ENCODE results near the gene HERC6. TPM values are rescaled to one million over a fixed set of nuclear protein-coding genes. Genes with fewer than 3 reads are reported as not detected.
"Not testable (repeated sequence)": the region's sequence is repeated elsewhere in the genome, so short reads cannot be mapped to it uniquely, and the experiment has no call there.

Gene HERC6
- 3.0 TPM for total RNA-seq

GRCh38 chr4:88378691-88379559 is at the start of gene HERC6:
TSS of gene HERC6 (plus strand) at chr4:88378852. CDS start at chr4:88378922, 70 bp downstream.
- peak; percentile 96 for ATAC-seq
- peak; percentile 83 for DNase-seq (ENCODE audit: low spot score)

GRCh38 chr4:88333741-88334405 is 44.8 kb upstream of the HERC6 start:
- no peak for ATAC-seq
- DNase-seq (ENCODE audit: low spot score), result no peak

GRCh38 chr4:88335092-88335665 is 43.5 kb upstream of the HERC6 start:
- DNase-seq (ENCODE audit: low spot score), result no peak
- ATAC-seq, result peak; percentile 67

GRCh38 chr4:88341227-88342192 is 37.1 kb upstream of the HERC6 start:
- ATAC-seq, result no peak
- no peak for DNase-seq (ENCODE audit: low spot score)

GRCh38 chr4:88346902-88347301 is 31.8 kb upstream of the HERC6 start:
- not testable (repeated sequence) for DNase-seq (ENCODE audit: low spot score); ATAC-seq

GRCh38 chr4:88348761-88349160 is 29.9 kb upstream of the HERC6 start:
- ATAC-seq, result not testable (repeated sequence)

GRCh38 chr4:88350786-88351185 is 27.9 kb upstream of the HERC6 start:
- DNase-seq (ENCODE audit: low spot score), result no peak
- ATAC-seq, result no peak

More at GRCh38 chr4:88348761-88349160, 29.9 kb upstream of the HERC6 start:
- DNase-seq (ENCODE audit: low spot score), result not testable (repeated sequence)

- ATAC-seq, result no peak
- no peak for DNase-seq (ENCODE audit: low spot score)
Measured at GRCh38 chr4:88352062-88352740, 26.5 kb upstream of the HERC6 start.

- DNase-seq (ENCODE audit: low spot score) (no peak), ATAC-seq (no peak)
Measured at GRCh38 chr4:88353324-88353723, 25.3 kb upstream of the HERC6 start.

- ATAC-seq, result no peak
- no peak for DNase-seq (ENCODE audit: low spot score)
Measured at GRCh38 chr4:88356771-88357170, 21.9 kb upstream of the HERC6 start.

- ATAC-seq (no peak), DNase-seq (ENCODE audit: low spot score) (no peak)
Measured at GRCh38 chr4:88357262-88357661, 21.4 kb upstream of the HERC6 start.

- ATAC-seq (no peak), DNase-seq (ENCODE audit: low spot score) (no peak)
Measured at GRCh38 chr4:88359558-88359957, 19.1 kb upstream of the HERC6 start.

- no peak for ATAC-seq
Measured at GRCh38 chr4:88360256-88360655, 18.4 kb upstream of the HERC6 start.

GRCh38 chr4:88360791-88361190 is 17.9 kb upstream of the HERC6 start:
- ATAC-seq, result no peak
- no peak for DNase-seq (ENCODE audit: low spot score)

More at GRCh38 chr4:88360256-88360655, 18.4 kb upstream of the HERC6 start:
- no peak for DNase-seq (ENCODE audit: low spot score)

GRCh38 chr4:88361217-88361773 is 17.4 kb upstream of the HERC6 start:
- not testable (repeated sequence) for DNase-seq (ENCODE audit: low spot score)

GRCh38 chr4:88366460-88366859 is 12.2 kb upstream of the HERC6 start:
- ATAC-seq (no peak), DNase-seq (ENCODE audit: low spot score) (no peak)

More at GRCh38 chr4:88361217-88361773, 17.4 kb upstream of the HERC6 start:
- not testable (repeated sequence) for ATAC-seq

GRCh38 chr4:88367826-88368225 is 10.8 kb upstream of the HERC6 start:
- ATAC-seq (no peak), DNase-seq (ENCODE audit: low spot score) (no peak)

- ATAC-seq, result peak; percentile 82
- not testable (repeated sequence) for DNase-seq (ENCODE audit: low spot score)
Measured at GRCh38 chr4:88369180-88369812, 9.4 kb upstream of the HERC6 start.

GRCh38 chr4:88381123-88381522 is 2.5 kb downstream of the HERC6 start:
- DNase-seq (ENCODE audit: low spot score) (no peak), ATAC-seq (no peak)
